Esophagus muscularis mucosa (tissue), 4 donors: ENCODE results near the gene XRN2.

Experiments
- EP300 ChIP-seq: sonication (generic); formaldehyde crosslinking; IDR thresholded peaks from one replicate; pipeline ENCODE4 v1.6.1; 2017; ENCODE audit warnings: antibody characterized with exemption
- POLR2A ChIP-seq: fragments of 450-650 bp; IDR thresholded peaks from one replicate; pipeline ENCODE4 v1.6.1; 2017; ENCODE audit warnings: antibody characterized with exemption, moderate library complexity, mild to moderate bottlenecking, low read depth
- TF ChIP-seq, protein P1 (sequence below), 3 experiments: fragments of 200-600 bp in 2 of 3; fragments of 450-650 bp in 1 of 3; sonication (generic) in 2 of 3; IDR thresholded peaks; one replicate each; pipeline ENCODE4 v1.5.1; 2017 to 2019; ENCODE audit warnings: antibody characterized with exemption in 3 of 3, mild to moderate bottlenecking in 2 of 3, moderate library complexity in 1 of 3

- TF ChIP-seq, protein P1, sequence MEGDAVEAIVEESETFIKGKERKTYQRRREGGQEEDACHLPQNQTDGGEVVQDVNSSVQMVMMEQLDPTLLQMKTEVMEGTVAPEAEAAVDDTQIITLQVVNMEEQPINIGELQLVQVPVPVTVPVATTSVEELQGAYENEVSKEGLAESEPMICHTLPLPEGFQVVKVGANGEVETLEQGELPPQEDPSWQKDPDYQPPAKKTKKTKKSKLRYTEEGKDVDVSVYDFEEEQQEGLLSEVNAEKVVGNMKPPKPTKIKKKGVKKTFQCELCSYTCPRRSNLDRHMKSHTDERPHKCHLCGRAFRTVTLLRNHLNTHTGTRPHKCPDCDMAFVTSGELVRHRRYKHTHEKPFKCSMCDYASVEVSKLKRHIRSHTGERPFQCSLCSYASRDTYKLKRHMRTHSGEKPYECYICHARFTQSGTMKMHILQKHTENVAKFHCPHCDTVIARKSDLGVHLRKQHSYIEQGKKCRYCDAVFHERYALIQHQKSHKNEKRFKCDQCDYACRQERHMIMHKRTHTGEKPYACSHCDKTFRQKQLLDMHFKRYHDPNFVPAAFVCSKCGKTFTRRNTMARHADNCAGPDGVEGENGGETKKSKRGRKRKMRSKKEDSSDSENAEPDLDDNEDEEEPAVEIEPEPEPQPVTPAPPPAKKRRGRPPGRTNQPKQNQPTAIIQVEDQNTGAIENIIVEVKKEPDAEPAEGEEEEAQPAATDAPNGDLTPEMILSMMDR (IDR thresholded peaks at IDR 0.05): no peak
- no peak for TF ChIP-seq POLR2A
- TF ChIP-seq EP300: no peak
Measured at GRCh38 chr20:21376626-21377025, 73.5 kb downstream of the XRN2 start.
